ENCODE data around the gene LONP1.
"Not testable (repeated sequence)": the region's sequence is repeated elsewhere in the genome, so short reads cannot be mapped to it uniquely, and the experiment has no call there.

The LONP1 gene

GRCh38 chr19:5719961-5720790, at the start of gene LONP1, which contains the start of gene CATSPERD:
Gene LONP1 (minus strand): TSS chr19:5720146. CDS start chr19:5720132, 14 bp downstream.
Gene CATSPERD (plus strand): TSS chr19:5720637. CDS start chr19:5720738, 101 bp downstream.
- peak; percentile 98 for DNase-seq

- no peak for DNase-seq
Observed at GRCh38 chr19:5767949-5768348, 48.0 kb upstream of the LONP1 start.

- DNase-seq, result no peak
Observed at GRCh38 chr19:5765220-5765619, 45.3 kb upstream of the LONP1 start.

GRCh38 chr19:5762608-5763217, 42.8 kb upstream of the LONP1 start:
- DNase-seq, result no peak

- no peak for DNase-seq
Observed at GRCh38 chr19:5753743-5754142, 33.8 kb upstream of the LONP1 start.

- no peak for DNase-seq
Observed at GRCh38 chr19:5751709-5752108, 31.8 kb upstream of the LONP1 start.

GRCh38 chr19:5749505-5749904, 29.6 kb upstream of the LONP1 start:
- no peak for DNase-seq

GRCh38 chr19:5748920-5749319, 29.0 kb upstream of the LONP1 start:
- DNase-seq, result not testable (repeated sequence)

- DNase-seq, result not testable (repeated sequence)
Observed at GRCh38 chr19:5744999-5745398, 25.1 kb upstream of the LONP1 start.

GRCh38 chr19:5743630-5744029, 23.7 kb upstream of the LONP1 start:
- no peak for DNase-seq

GRCh38 chr19:5742051-5742450, 22.1 kb upstream of the LONP1 start:
- no peak for DNase-seq

GRCh38 chr19:5738423-5738822, 18.5 kb upstream of the LONP1 start:
- DNase-seq, result no peak

- DNase-seq, result not testable (repeated sequence)
Observed at GRCh38 chr19:5733172-5733571, 13.2 kb upstream of the LONP1 start.

- no peak for DNase-seq
Observed at GRCh38 chr19:5727453-5728050, 7.6 kb upstream of the LONP1 start.

GRCh38 chr19:5719274-5719960, 529 bp downstream of the LONP1 start:
- DNase-seq, result no peak

GRCh38 chr19:5718579-5719273, 1.2 kb downstream of the LONP1 start:
- peak; percentile 41 for DNase-seq

- peak; percentile 47 for DNase-seq
Observed at GRCh38 chr19:5718037-5718578, 1.8 kb downstream of the LONP1 start.

- DNase-seq, result no peak
Observed at GRCh38 chr19:5717215-5717935, 2.6 kb downstream of the LONP1 start.

- no peak for DNase-seq
Observed at GRCh38 chr19:5714816-5715215, 5.1 kb downstream of the LONP1 start.

- no peak for DNase-seq
Observed at GRCh38 chr19:5713228-5713627, 6.7 kb downstream of the LONP1 start.

GRCh38 chr19:5711713-5712161, 8.2 kb downstream of the LONP1 start:
- DNase-seq, result no peak

GRCh38 chr19:5711025-5711424, 8.9 kb downstream of the LONP1 start:
- no peak for DNase-seq
